Measurements from ENCODE around the gene MPRIP. TPM values are rescaled to one million over a fixed set of nuclear protein-coding genes. Genes with fewer than 3 reads are reported as not detected.

MPRIP gene
- total RNA-seq, 1 experiment from 2014 or later, result 258 TPM

- Histone ChIP-seq H3K27ac (ENCODE audit: low read depth, low read length) (no peak overlapping the region), H3K9ac (ENCODE audit: low read length) (no peak overlapping the region), H4K20me1 (ENCODE audit: insufficient read depth) (no peaks in the 10 kb centered on the region; the same call in 1 of the 2 replicates), H3K27me3 (ENCODE audit: insufficient read depth, low read length) (no peaks in the 10 kb centered on the region), H3K4me3 (replicated peaks in 1 of 2; ENCODE audit: low read depth in 1 of 2, low read length in 2 of 2) (no peak overlapping the region), H3K9me2 (ENCODE audit: insufficient read depth) (no peaks in the 10 kb centered on the region), H3K79me2 (ENCODE audit: insufficient read depth, low read length) (peaks cover 93% of the 10 kb centered on the region), H3K9me3 (ENCODE audit: control insufficient read depth in 1 of 2, insufficient read depth in 1 of 2, low read depth in 1 of 2, low read length in 2 of 2) (no peaks in the 10 kb centered on the region), H3K36me3 (ENCODE audit: control insufficient read depth in 1 of 2, insufficient read depth in 2 of 2, low read length in 2 of 2) (peaks cover 13 to 32% of the 10 kb centered on the region in 2 experiments; a peak in 3 of 4 replicates), H2AFZ (ENCODE audit: low read depth, low read length, poor library complexity, severe bottlenecking) (no peak overlapping the region), H3K4me1 (ENCODE audit: control insufficient read depth in 1 of 2, insufficient read depth in 2 of 2, low read length in 2 of 2) (no peaks in the 10 kb centered on the region; a peak in 1 of 4 replicates), H3K4me2 (ENCODE audit: low read length) (no peak overlapping the region)
- ChIA-PET CTCF (no interaction called here), POLR2A (no interaction called here), RAD21 (ENCODE audit: low non-redundant PET in 1 of 2, low total read pairs in 2 of 2, uncharacterized antibody in 2 of 2, unreplicated experiment in 2 of 2) (no interaction called here)
- DNase-seq (ENCODE audit: low read depth, low spot score) (no peak), ATAC-seq (no peak)
- TF ChIP-seq POLR2A (IDR thresholded peaks at IDR 0.05; ENCODE audit: borderline replicate concordance, extremely low read depth, insufficient read depth, insufficient read length) (no peak), RAD21 (IDR thresholded peaks at IDR 0.05; ENCODE audit: low read depth) (no peak), CEBPB (IDR thresholded peaks at IDR 0.05; ENCODE audit: low read depth) (no peak), JUND (IDR thresholded peaks at IDR 0.05) (no peak), CBX3 (IDR thresholded peaks at IDR 0.05; ENCODE audit: low read depth) (no peak)
- no TSS peak for BruUV-seq (replicated peaks)
- intact Hi-C loops (cut with micrococcal nuclease), result no loop called here
Measured at GRCh38 chr17:17080181-17080631, 37.9 kb downstream of the MPRIP start.

DNA sequence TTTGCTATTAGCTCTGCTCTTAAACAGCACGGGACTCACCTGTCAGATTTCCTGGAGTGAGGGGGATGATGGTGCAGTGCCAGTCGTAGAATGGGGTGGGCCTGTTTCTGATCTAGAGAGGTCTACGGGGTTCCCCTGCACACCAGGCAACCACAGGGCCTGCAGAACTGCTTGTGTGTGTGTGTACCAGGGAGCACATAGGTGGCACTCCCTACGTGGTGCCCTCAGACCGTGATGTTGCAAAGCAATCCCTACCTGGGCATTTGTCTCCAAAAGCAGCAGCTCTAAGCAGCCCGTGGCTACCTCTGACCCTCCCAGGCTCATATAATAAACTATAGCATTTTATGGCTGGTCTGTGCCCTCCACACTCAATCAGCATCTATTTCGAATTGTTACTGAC, 38.5 kb downstream of the MPRIP start:
- no peaks in the 10 kb centered on the region for H3K9me3 ChIP-seq (ENCODE audit: control insufficient read depth in 1 of 2, insufficient read depth in 1 of 2, low read depth in 1 of 2, low read length in 2 of 2)
- intact Hi-C loops (cut with micrococcal nuclease), result no loop called here
- H3K27me3 ChIP-seq (ENCODE audit: insufficient read depth, low read length), result no peaks in the 10 kb centered on the region
- ATAC-seq, result no peak
- no peaks in the 10 kb centered on the region; a peak in 1 of 4 replicates for H3K4me1 ChIP-seq (ENCODE audit: control insufficient read depth in 1 of 2, insufficient read depth in 2 of 2, low read length in 2 of 2)
- H3K36me3 ChIP-seq (ENCODE audit: control insufficient read depth in 1 of 2, insufficient read depth in 2 of 2, low read length in 2 of 2), result peaks cover 13 to 27% of the 10 kb centered on the region in 2 experiments; a peak in 3 of 4 replicates
- H3K79me2 ChIP-seq (ENCODE audit: insufficient read depth, low read length), result peaks cover 87% of the 10 kb centered on the region
- H3K27ac ChIP-seq (ENCODE audit: low read depth, low read length), result no peak overlapping the region
- no TSS peak for BruUV-seq (replicated peaks)
- no peak overlapping the region for H2AFZ ChIP-seq (ENCODE audit: low read depth, low read length, poor library complexity, severe bottlenecking)
- no peak overlapping the region for H3K9ac ChIP-seq (ENCODE audit: low read length)
- CTCF ChIA-PET, result no interaction called here
- no peaks in the 10 kb centered on the region for H3K9me2 ChIP-seq (ENCODE audit: insufficient read depth)
- H4K20me1 ChIP-seq (ENCODE audit: insufficient read depth), result no peaks in the 10 kb centered on the region; the same call in 1 of the 2 replicates
- H3K4me3 ChIP-seq (replicated peaks in 1 of 2; ENCODE audit: low read depth in 1 of 2, low read length in 2 of 2), result no peak overlapping the region
- no peak overlapping the region for H3K4me2 ChIP-seq (ENCODE audit: low read length)
- POLR2A ChIA-PET, result no interaction called here
- RAD21 ChIA-PET (ENCODE audit: low non-redundant PET in 1 of 2, low total read pairs in 2 of 2, uncharacterized antibody in 2 of 2, unreplicated experiment in 2 of 2), result no interaction called here
- DNase-seq (ENCODE audit: low read depth, low spot score), result no peak
- TF ChIP-seq JUND (IDR thresholded peaks at IDR 0.05), result no peak
- no peak for TF ChIP-seq POLR2A (IDR thresholded peaks at IDR 0.05; ENCODE audit: borderline replicate concordance, extremely low read depth, insufficient read depth, insufficient read length)
- no peak for TF ChIP-seq FOSL1 (IDR thresholded peaks at IDR 0.05; ENCODE audit: low read depth)
- TF ChIP-seq YY1 (IDR thresholded peaks at IDR 0.05; ENCODE audit: extremely low read depth, insufficient replicate concordance, low read depth, low read length), result no peak
- no peak for TF ChIP-seq ZBTB33 (IDR thresholded peaks at IDR 0.05; ENCODE audit: extremely low read depth, insufficient replicate concordance, low read length)
- TF ChIP-seq, protein P1, sequence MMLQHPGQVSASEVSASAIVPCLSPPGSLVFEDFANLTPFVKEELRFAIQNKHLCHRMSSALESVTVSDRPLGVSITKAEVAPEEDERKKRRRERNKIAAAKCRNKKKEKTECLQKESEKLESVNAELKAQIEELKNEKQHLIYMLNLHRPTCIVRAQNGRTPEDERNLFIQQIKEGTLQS (IDR thresholded peaks at IDR 0.05), result no peak
- no peak for TF ChIP-seq CTCF (IDR thresholded peaks at IDR 0.05 in 2 of 3, conservative IDR thresholded peaks at IDR 0.05 in 1 of 3; ENCODE audit: borderline replicate concordance in 1 of 3, insufficient read depth in 1 of 3, low read depth in 2 of 3, low read length in 2 of 3)
- TF ChIP-seq CBX3 (IDR thresholded peaks at IDR 0.05; ENCODE audit: low read depth), result no peak
- TF ChIP-seq, protein P2, sequence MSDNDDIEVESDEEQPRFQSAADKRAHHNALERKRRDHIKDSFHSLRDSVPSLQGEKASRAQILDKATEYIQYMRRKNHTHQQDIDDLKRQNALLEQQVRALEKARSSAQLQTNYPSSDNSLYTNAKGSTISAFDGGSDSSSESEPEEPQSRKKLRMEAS (IDR thresholded peaks at IDR 0.05), result no peak
- TF ChIP-seq SIN3A (IDR thresholded peaks at IDR 0.05; ENCODE audit: low read depth), result no peak
- TF ChIP-seq SP1 (IDR thresholded peaks at IDR 0.05; ENCODE audit: low read depth), result no peak
- TF ChIP-seq CEBPB (IDR thresholded peaks at IDR 0.05; ENCODE audit: low read depth), result no peak
